GM12878 (cell line): Measurements from ENCODE around the gene ADSS2. TPM values are rescaled to one million over a fixed set of nuclear protein-coding genes. Genes with fewer than 3 reads are reported as not detected.

Experiments used
- ATAC-seq: fragments of 200-7000 bp; cut with Tn5 transposase; 3 replicates; pipeline ENCODE4 v1.9.1; 2020; ENCODE audit warnings: mild to moderate bottlenecking, moderate library complexity
- BruUV-seq: library from RNA; stranded (reverse); fragments of 400-500 nt; replicated peaks from 2 replicates; lab custom pipeline; 2021; lab: Mats Ljungman, UMichigan
- CTCF ChIA-PET: fragments of 300-600 bp; sonication (Branson Sonifier 250); formaldehyde crosslinking; extraction: SDS; loops from one replicate; lab custom pipeline; 2021; ENCODE audit warnings: inconsistent platforms; lab: Yijun Ruan, JAX
- POLR2A ChIA-PET: fragments of 350-600 bp; formaldehyde crosslinking; extraction: SDS; loops from one replicate; lab custom pipeline; 2021; ENCODE audit warnings: inconsistent platforms; lab: Charles Lee
- RAD21 ChIA-PET: fragments of 300-600 bp; sonication (Branson Sonifier 250); formaldehyde crosslinking; loops from one replicate; lab custom pipeline; 2023; ENCODE audit warnings: antibody characterized with exemption; ENCODE audit not compliant: unreplicated experiment; lab: Charles Lee
- SMC1A ChIA-PET: fragments of 300-600 bp; sonication (Branson Sonifier 250); formaldehyde crosslinking; loops from one replicate; lab custom pipeline; 2023; ENCODE audit not compliant: unreplicated experiment, uncharacterized antibody; lab: Charles Lee
- DNase-seq: peaks from one replicate; pipeline ENCODE4 v3.0.0-alpha.2; 2011; ENCODE audit warnings: low read depth, low spot score
- FAIRE-seq: peaks from 3 replicates; lab custom pipeline; 2011; peaks lifted over from hg19 to GRCh38; lab: Jason Lieb, UNC
- H2AFZ ChIP-seq: 2 replicates; pipeline ENCODE4 v1.6.0; 2011; ENCODE audit warnings: low read depth, low read length, control low read depth; ENCODE audit not compliant: control insufficient read depth
- H3K27ac ChIP-seq: 2 replicates; pipeline ENCODE4 v1.5.1; 2011; ENCODE audit warnings: control low read depth; ENCODE audit not compliant: control insufficient read depth, insufficient read depth
- H3K27me3 ChIP-seq, 2 experiments: replicated peaks in 1 of 2; 2 replicates each; pipeline versions ENCODE4 v1.6.0 to v1.6.1; 2011; ENCODE audit warnings: low read length in 1 of 2; ENCODE audit not compliant: control insufficient read depth in 2 of 2, insufficient read depth in 2 of 2
- H3K36me3 ChIP-seq, 2 experiments: 2 replicates each; pipeline ENCODE4 v1.5.1; 2011; ENCODE audit warnings: low read length in 1 of 2; ENCODE audit not compliant: control insufficient read depth in 2 of 2, insufficient read depth in 2 of 2
- H3K4me1 ChIP-seq: 2 replicates; pipeline ENCODE4 v1.6.1; 2011; ENCODE audit warnings: mild to moderate bottlenecking, low read length, moderate library complexity, mixed read lengths; ENCODE audit not compliant: control insufficient read depth, insufficient read depth
- H3K4me2 ChIP-seq: 2 replicates; pipeline ENCODE4 v1.6.0; 2011; ENCODE audit warnings: control low read depth; ENCODE audit not compliant: control insufficient read depth, insufficient read depth
- H3K4me3 ChIP-seq: fragments of 200-600 bp; sonication (generic); 2 replicates; pipeline ENCODE4 v1.5.1; 2016
- H3K79me2 ChIP-seq: 2 replicates; pipeline ENCODE4 v1.6.0; 2011; ENCODE audit warnings: low read length; ENCODE audit not compliant: control insufficient read depth, insufficient read depth
- H3K9ac ChIP-seq: 2 replicates; pipeline ENCODE4 v1.8.0; 2011; ENCODE audit warnings: low read length, control low read depth, mixed read lengths; ENCODE audit not compliant: control insufficient read depth, insufficient read depth
- H3K9me3 ChIP-seq: replicated peaks from 3 replicates; pipeline ENCODE4 v1.5.1; 2011; ENCODE audit warnings: mild to moderate bottlenecking, low read length; ENCODE audit not compliant: control insufficient read depth, insufficient read depth
- H4K20me1 ChIP-seq: 2 replicates; pipeline ENCODE4 v1.6.0; 2011; ENCODE audit not compliant: control insufficient read depth, insufficient read depth
- CBFB ChIP-seq: IDR thresholded peaks from 2 replicates; pipeline ENCODE4 v1.6.1; 2016; ENCODE audit warnings: antibody characterized with exemption, low read depth
- CEBPB ChIP-seq, 2 experiments: fragments of 150-350 bp in 1 of 2; IDR thresholded peaks; 2 replicates each; pipeline ENCODE4 v1.6.1; 2012 to 2014; ENCODE audit warnings: low read depth in 2 of 2, low read length in 2 of 2, borderline replicate concordance in 1 of 2, inconsistent platforms in 1 of 2
- FOXM1 ChIP-seq: IDR thresholded peaks from 2 replicates; pipeline ENCODE4 v1.6.1; 2012; ENCODE audit warnings: low read depth, mild to moderate bottlenecking, inconsistent platforms, low read length, moderate library complexity
- JUNB ChIP-seq: IDR thresholded peaks from 2 replicates; pipeline ENCODE4 v1.6.1; 2016; ENCODE audit warnings: antibody characterized with exemption, mild to moderate bottlenecking
- KAT2A ChIP-seq: conservative IDR thresholded peaks from 2 replicates; pipeline ENCODE4 v1.6.1; 2011; ENCODE audit warnings: low read depth, low read length; ENCODE audit not compliant: control insufficient read depth
- RFX5 ChIP-seq: IDR thresholded peaks from 2 replicates; pipeline ENCODE4 v1.6.1; 2011; ENCODE audit warnings: low read depth, low read length, improper control_type of control experiment
- SMAD5 ChIP-seq: IDR thresholded peaks from 2 replicates; pipeline ENCODE4 v1.6.1; 2016; ENCODE audit warnings: antibody characterized with exemption, low read depth
- SPI1 ChIP-seq: IDR thresholded peaks from 2 replicates; pipeline ENCODE4 v1.6.1; 2011; ENCODE audit warnings: low read depth, mild to moderate bottlenecking, low read length, moderate library complexity, borderline replicate concordance; ENCODE audit not compliant: insufficient read depth
- ZNF384 ChIP-seq: IDR thresholded peaks from 2 replicates; pipeline ENCODE4 v1.6.1; 2012; ENCODE audit warnings: low read depth, mild to moderate bottlenecking, low read length, improper control_type of control experiment, borderline replicate concordance
- WGBS: methylation state at CpG from one replicate; pipeline ENCODE4 v1.1.6; 2016; ENCODE audit warnings: low lambda C conversion rate; ENCODE audit not compliant: insufficient replicate concordance, insufficient coverage; ENCODE audit errors: missing lambda C conversion rate; 5-methylcytosine and 5-hydroxymethylcytosine counted together
- in situ Hi-C: fragments of 300-500 bp; cut with MboI; formaldehyde crosslinking; loops from 9 replicates; pipeline ENCODE4 v1.14.3; 2018; ENCODE audit warnings: mixed read lengths
- intact Hi-C: fragments of 100-400 bp; cut with micrococcal nuclease; formaldehyde crosslinking; loops from one replicate; pipeline ENCODE4 v1.14.2; 2022; ENCODE audit not compliant: unreplicated experiment
- polyA plus RNA-seq, 11 experiments: library from polyadenylated mRNA; depleted of rRNA in 4 of 11; unstranded in 6 of 11; stranded (reverse) in 5 of 11; fragments of >200 nt; fragmentation: Nextera tagmentation in 4 of 11; fragmentation: Illumina TruSeq in 1 of 11; extraction: Ambion mirVana in 4 of 11; extraction: Trizol in 1 of 11; gene quantifications; 1 replicate in 1 of 11; 2 replicates in 10 of 11; pipeline versions ENCODE4 v1.2.1 to v1.2.3, GENCODE V29; 2011 to 2016; ENCODE audit warnings: inconsistent platforms in 2 of 11, missing spikeins in 2 of 11, low read depth in 1 of 11
- total RNA-seq, 4 experiments: library from RNA; depleted of rRNA in 3 of 4; stranded (reverse); fragments of >200 nt in 3 of 4; fragmentation: Illumina TruSeq in 1 of 4; extraction: Trizol in 1 of 4; gene quantifications; 2 replicates each; pipeline versions ENCODE4 v1.2.1 to v1.2.3, GENCODE V29; 2013 to 2021
- TF ChIP-seq, protein P1 (sequence below): IDR thresholded peaks from 2 replicates; pipeline ENCODE4 v1.6.1; 2011; ENCODE audit warnings: borderline replicate concordance, low read depth, mild to moderate bottlenecking, moderate library complexity, low read length; ENCODE audit not compliant: insufficient read depth, poor library complexity, severe bottlenecking
- TF ChIP-seq, protein P2 (sequence below): IDR thresholded peaks from 2 replicates; pipeline ENCODE4 v1.6.1; 2011; ENCODE audit warnings: low read depth, mild to moderate bottlenecking, low read length, moderate library complexity, borderline replicate concordance; ENCODE audit errors: extremely low read depth
- TF ChIP-seq, protein P3 (sequence below): fragments of 450-650 bp; IDR thresholded peaks from 2 replicates; pipeline ENCODE4 v1.6.1; 2018; ENCODE audit warnings: mild to moderate bottlenecking, low read depth, moderate library complexity; ENCODE audit not compliant: partially characterized antibody

Gene ADSS2
- total and polyA plus RNA-seq, 10 of the 15 experiments (the other 5 are each of a cell fraction or from before 2014, with no cell fraction given) = 8.1 to 49.3 (median 40.6) TPM

DNA sequence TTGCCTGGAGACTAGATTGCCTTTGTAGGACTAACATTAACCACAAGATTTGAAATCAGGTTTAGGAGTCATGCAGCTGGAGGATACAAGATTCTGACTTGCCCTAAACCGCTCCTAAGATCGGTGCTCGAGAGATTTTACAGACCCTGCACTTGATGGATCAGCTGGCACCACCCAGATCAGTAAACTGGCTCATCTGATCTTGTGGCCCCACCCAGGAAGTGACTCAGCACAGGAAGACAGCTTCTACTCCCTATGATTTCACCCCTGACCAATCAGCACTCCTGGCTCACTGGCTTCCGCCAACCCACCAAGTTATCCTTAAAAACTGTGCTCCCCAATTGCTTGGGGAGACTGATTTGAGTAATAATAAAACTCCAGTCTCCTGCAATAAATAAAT, 8.5 kb upstream of the ADSS2 start:
- ChIA-PET POLR2A (interaction anchor here (1.0 kb wide), 1 partner anchor 12 kb away, joined by 3 read pairs; no protein-coding TSS in a partner anchor), SMC1A (interaction anchor here (1.0 to 1.8 kb wide), 2 partner anchors 10 to 192 kb away, joined by 3 to 6 read pairs; no protein-coding TSS in a partner anchor), RAD21 (no interaction called here), CTCF (interaction anchor here (1.3 kb wide), 1 partner anchor 17 kb away, joined by 3 read pairs; no protein-coding TSS in a partner anchor)
- no peak overlapping the region for H2AFZ ChIP-seq
- in situ Hi-C loops = no loop called here
- WGBS = 98% methylated on average over 4 of the region's 4 CpGs
- no peaks in the 10 kb centered on the region for H3K4me1 ChIP-seq
- no peaks in the 10 kb centered on the region for H3K79me2 ChIP-seq
- intact Hi-C loops = no loop called here
- no peak overlapping the region for H3K9ac ChIP-seq
- H4K20me1 ChIP-seq = no peaks in the 10 kb centered on the region
- H3K27me3 ChIP-seq = no peaks in the 10 kb centered on the region
- no peak for ATAC-seq
- FAIRE-seq = no peak
- H3K36me3 ChIP-seq = no peaks in the 10 kb centered on the region
- DNase-seq = no peak
- BruUV-seq = no TSS peak
- no peak overlapping the region for H3K27ac ChIP-seq
- TF ChIP-seq JUNB (no peak), SMAD5 (no peak), SPI1 (no peak), ZNF384 (no peak), FOXM1 (no peak), CBFB (no peak), KAT2A (no peak), CEBPB (IDR thresholded peaks at IDR 0.05; ENCODE audit: borderline replicate concordance in 1 of 2, low read depth in 2 of 2, low read length in 2 of 2) (no peak), RFX5 (no peak)
- TF ChIP-seq, protein P1, sequence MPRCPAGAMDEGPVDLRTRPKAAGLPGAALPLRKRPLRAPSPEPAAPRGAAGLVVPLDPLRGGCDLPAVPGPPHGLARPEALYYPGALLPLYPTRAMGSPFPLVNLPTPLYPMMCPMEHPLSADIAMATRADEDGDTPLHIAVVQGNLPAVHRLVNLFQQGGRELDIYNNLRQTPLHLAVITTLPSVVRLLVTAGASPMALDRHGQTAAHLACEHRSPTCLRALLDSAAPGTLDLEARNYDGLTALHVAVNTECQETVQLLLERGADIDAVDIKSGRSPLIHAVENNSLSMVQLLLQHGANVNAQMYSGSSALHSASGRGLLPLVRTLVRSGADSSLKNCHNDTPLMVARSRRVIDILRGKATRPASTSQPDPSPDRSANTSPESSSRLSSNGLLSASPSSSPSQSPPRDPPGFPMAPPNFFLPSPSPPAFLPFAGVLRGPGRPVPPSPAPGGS = no peak
- TF ChIP-seq, protein P2, sequence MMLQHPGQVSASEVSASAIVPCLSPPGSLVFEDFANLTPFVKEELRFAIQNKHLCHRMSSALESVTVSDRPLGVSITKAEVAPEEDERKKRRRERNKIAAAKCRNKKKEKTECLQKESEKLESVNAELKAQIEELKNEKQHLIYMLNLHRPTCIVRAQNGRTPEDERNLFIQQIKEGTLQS = no peak
- TF ChIP-seq, protein P3, sequence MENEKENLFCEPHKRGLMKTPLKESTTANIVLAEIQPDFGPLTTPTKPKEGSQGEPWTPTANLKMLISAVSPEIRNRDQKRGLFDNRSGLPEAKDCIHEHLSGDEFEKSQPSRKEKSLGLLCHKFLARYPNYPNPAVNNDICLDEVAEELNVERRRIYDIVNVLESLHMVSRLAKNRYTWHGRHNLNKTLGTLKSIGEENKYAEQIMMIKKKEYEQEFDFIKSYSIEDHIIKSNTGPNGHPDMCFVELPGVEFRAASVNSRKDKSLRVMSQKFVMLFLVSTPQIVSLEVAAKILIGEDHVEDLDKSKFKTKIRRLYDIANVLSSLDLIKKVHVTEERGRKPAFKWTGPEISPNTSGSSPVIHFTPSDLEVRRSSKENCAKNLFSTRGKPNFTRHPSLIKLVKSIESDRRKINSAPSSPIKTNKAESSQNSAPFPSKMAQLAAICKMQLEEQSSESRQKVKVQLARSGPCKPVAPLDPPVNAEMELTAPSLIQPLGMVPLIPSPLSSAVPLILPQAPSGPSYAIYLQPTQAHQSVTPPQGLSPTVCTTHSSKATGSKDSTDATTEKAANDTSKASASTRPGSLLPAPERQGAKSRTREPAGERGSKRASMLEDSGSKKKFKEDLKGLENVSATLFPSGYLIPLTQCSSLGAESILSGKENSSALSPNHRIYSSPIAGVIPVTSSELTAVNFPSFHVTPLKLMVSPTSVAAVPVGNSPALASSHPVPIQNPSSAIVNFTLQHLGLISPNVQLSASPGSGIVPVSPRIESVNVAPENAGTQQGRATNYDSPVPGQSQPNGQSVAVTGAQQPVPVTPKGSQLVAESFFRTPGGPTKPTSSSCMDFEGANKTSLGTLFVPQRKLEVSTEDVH = no peak
- H3K4me3 ChIP-seq = no peak overlapping the region
- peak overlapping the region; percentile 60; the same call in 1 of the 2 replicates for H3K4me2 ChIP-seq
- no peaks in the 10 kb centered on the region for H3K9me3 ChIP-seq
